Measurements from ENCODE around the gene SLC38A2. TPM values are rescaled to one million over a fixed set of nuclear protein-coding genes. Genes with fewer than 3 reads are reported as not detected.

The SLC38A2 gene
- total and polyA plus RNA-seq, 2 experiments from 2014 or later = 181 to 718 TPM

GRCh38 chr12:46409342-46409741, 36.8 kb upstream of the SLC38A2 start:
- Histone ChIP-seq H3K9me2 (ENCODE audit: insufficient read depth) (no peaks in the 10 kb centered on the region), H3K4me3 (no peak overlapping the region), H4K20me1 (replicated peaks; ENCODE audit: insufficient read depth) (no peaks in the 10 kb centered on the region), H3K36me3 (ENCODE audit: insufficient read depth) (no peaks in the 10 kb centered on the region), H3K4me1 (ENCODE audit: insufficient read depth) (peaks cover under 1% of the 10 kb centered on the region; the same call in 1 of the 2 replicates), H3K4me2 (no peak overlapping the region), H3F3A (replicated peaks; ENCODE audit: low read depth) (no peaks in the 10 kb centered on the region), H3K79me2 (replicated peaks; ENCODE audit: insufficient read depth) (no peaks in the 10 kb centered on the region), H2AFZ (no peak overlapping the region), H3K27me3 (ENCODE audit: insufficient read depth) (no peaks in the 10 kb centered on the region), H3K27ac (ENCODE audit: low read depth) (no peak overlapping the region)
- DNase-seq (ENCODE audit: low spot score) (no peak), ATAC-seq (no peak)
- TF ChIP-seq JUNB (IDR thresholded peaks at IDR 0.05; ENCODE audit: unreplicated experiment) (no peak), ZNF462 (CRISPR knock-in tag; IDR thresholded peaks at IDR 0.05) (no peak), ZNF114 (CRISPR knock-in tag; IDR thresholded peaks at IDR 0.05) (no peak), EZH2phosphoT487 (IDR thresholded peaks at IDR 0.05; ENCODE audit: unreplicated experiment) (no peak), EZH2 (IDR thresholded peaks at IDR 0.05; ENCODE audit: low read depth, unreplicated experiment) (no peak), CREB1 (CRISPR knock-in tag; IDR thresholded peaks at IDR 0.05; ENCODE audit: low read depth) (no peak), REST (IDR thresholded peaks at IDR 0.05; ENCODE audit: unreplicated experiment) (no peak), CTCF (conservative IDR thresholded peaks at IDR 0.05; ENCODE audit: low read depth in 2 of 2) (no peak), ZNF331 (CRISPR knock-in tag; IDR thresholded peaks at IDR 0.05; ENCODE audit: low read depth) (no peak), NANOG (IDR thresholded peaks at IDR 0.05; ENCODE audit: borderline replicate concordance) (no peak), STAT1 (IDR thresholded peaks at IDR 0.05; ENCODE audit: unreplicated experiment) (no peak), ETS1 (IDR thresholded peaks at IDR 0.05) (no peak), POLR2AphosphoS5 (IDR thresholded peaks at IDR 0.05; ENCODE audit: low read depth) (no peak)
- H3K4me1 Mint-ChIP-seq = peaks cover 15% of the 10 kb centered on the region
- H3K27ac Mint-ChIP-seq = no peak overlapping the region
- no peaks in the 10 kb centered on the region for H3K9me3 Mint-ChIP-seq
- peaks cover 7% of the 10 kb centered on the region for H3K36me3 Mint-ChIP-seq (ENCODE audit: low read depth)
- H3K27me3 Mint-ChIP-seq (ENCODE audit: insufficient read depth, low read depth, poor library complexity) = no peaks in the 10 kb centered on the region
- H3K4me3 Mint-ChIP-seq = no peak overlapping the region

All from GM23338 (cell line).